Cortex of kidney (tissue), 1 donor: Measurements from ENCODE around the gene CACTIN.

Experiments
- DNase-seq: peaks from one replicate; lab custom pipeline; 2025; lab: John Stamatoyannopoulos, UW

Gene CACTIN

DNA sequence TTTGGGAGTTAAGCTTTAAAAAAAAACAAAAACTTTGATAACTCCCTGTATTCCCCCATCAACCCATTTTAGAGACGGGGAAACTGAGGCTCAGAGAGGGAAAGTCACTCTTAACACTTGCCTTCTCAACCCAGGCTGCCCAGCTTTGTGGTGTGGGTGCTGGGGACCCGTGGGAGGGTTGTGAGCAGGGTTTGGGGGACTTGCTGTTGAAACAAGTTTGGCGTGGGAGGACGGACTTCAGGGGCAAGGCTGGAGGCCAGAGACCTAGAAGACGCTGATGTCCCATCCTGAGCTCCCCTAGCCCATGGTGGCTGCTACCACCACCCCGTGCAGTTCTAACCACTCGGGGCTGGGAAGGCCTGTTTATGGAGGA lies 747 bp upstream of the CACTIN start:
- no peak for DNase-seq

DNA sequence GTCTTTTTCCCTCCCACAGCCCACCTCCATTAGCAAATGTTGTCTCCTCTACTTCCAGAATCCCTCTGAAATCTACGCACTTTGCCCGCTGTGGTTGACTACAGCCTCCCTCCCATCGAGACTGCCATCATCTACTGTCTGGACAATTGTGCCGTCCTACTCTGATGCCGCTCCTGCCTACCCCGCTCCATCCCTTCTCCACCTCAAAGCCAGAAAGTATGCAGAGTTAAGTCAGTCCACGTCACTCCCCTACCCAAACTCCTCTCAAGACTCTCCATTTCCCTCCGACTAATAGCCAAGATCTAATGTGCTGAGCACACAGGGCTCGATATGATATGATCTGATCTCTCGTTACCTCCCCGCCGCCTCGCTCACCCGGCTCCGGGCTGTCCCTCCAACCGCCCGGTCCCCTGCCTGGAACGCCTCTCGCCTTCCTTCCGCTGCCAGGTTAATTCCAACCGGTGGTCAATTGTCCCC lies 556 bp downstream of the CACTIN start:
- no peak for DNase-seq

DNA sequence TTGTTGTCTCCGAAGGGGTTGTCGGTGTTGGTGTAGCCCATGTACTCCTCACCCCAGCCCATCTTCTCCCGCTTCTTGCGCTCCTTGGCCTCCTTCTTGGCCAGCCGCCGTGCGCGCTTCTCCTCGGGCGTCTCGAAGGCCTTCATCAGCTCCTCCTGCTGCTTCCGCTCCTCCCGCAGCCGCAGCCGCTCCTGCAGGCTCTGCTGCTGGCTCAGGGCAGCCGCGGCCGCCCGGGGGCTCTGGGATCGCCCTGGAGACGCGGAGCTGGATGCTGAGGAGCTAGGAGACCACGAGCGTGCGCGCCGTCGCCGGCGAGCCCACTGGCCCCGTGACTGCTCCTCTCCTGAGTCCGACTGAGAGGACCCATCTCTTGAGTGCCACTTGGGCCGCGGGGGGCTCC lies 2.9 kb downstream of the CACTIN start:
- DNase-seq: no peak

- no peak for DNase-seq
These were observed 4.4 kb downstream of the CACTIN start for GRCh38 chr19:3622224-3622623.

- no peak for DNase-seq
These were observed 4.9 kb downstream of the CACTIN start for GRCh38 chr19:3621689-3622088.

- no peak for DNase-seq
These were observed 5.6 kb downstream of the CACTIN start for GRCh38 chr19:3620817-3621547.

DNA sequence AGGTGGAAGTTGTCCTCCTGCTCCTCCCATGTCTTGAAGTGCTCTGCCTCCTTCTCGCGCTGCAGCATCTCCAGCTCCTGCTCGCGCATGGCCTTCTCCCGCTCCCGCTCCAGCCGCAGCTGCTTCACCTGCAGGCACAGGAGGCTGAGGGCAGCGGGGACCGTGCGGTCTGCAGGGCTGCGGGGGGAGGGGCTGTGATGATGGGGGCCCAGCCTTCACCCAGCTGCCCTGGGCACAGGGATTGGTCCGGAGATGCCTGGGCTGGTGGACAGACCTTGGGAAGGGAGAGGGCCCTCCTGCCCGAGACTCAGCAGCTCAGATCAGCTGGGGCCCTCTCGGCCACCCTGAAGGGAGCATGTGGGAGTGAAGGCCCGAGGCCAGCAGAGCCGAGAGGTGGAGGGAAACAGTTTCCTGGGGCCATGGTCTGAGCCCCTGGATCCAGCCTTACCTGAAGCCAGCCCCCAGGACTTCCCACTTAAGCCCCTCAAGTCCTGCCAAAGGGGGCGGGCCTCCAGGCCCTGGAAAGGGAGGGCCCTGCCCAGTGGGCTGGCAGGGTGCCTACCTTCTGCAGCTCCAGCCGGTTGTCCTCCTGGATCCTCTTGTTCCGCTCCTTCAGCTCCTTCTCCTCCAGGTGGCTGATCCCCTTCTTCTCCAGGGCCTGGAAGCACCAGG lies 6.3 kb downstream of the CACTIN start:
- DNase-seq: no peak

DNA sequence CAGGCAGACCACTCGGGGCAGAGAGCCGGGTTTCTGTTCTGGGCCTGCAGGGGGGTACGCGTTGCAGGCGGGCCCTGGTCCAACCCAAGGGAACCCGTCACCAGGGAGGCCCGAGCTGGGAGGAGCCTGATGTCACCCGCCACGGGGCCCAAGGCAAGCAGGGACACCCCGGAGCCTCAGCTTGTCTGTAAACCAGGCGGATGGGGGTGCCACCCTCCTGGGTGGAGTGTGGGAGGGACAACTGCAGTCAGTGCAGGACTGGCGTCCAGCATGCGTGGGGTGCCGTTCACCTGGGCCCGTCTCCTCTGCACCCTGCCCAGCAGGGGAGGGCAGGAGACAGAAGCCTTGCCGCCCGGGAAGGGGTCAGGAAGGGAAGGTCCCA lies 7.0 kb downstream of the CACTIN start:
- no peak for DNase-seq

- DNase-seq: no peak
These were observed 7.6 kb downstream of the CACTIN start for GRCh38 chr19:3618811-3619630.

- no peak for DNase-seq
These were observed 8.3 kb downstream of the CACTIN start for GRCh38 chr19:3618144-3618810.

GRCh38 chr19:3617463-3617862 lies 9.1 kb downstream of the CACTIN start:
- no peak for DNase-seq

DNA sequence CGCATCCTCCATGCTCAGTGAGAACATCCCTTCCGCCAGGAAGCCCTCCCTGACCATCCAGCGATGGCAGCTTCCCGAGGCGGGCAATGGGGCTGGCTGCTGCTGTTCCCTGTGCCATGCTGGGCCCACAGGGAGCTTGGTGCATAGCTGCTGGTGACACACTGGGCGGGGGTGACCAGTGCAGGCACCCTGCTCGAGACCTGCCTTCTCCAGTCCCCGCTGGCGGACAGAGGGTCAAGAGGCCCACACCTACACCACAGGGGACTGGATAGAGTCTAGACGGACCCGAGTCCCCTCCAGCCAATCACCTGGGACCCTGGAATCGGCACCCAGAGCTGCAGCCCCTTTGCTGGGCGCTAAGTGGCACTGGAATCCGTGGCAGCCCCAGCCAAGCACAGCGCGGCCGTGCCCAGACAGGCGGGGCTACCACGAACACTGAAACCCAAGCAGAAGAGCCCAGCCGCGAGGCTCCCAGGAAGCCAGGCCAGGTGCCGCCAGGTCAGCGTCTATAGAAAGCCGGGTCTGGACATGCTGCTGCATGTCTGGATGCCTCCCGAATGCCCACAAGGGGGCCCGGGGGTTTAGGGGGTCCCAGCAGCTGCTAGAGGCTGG lies 11.0 kb downstream of the CACTIN start:
- no peak for DNase-seq

DNA sequence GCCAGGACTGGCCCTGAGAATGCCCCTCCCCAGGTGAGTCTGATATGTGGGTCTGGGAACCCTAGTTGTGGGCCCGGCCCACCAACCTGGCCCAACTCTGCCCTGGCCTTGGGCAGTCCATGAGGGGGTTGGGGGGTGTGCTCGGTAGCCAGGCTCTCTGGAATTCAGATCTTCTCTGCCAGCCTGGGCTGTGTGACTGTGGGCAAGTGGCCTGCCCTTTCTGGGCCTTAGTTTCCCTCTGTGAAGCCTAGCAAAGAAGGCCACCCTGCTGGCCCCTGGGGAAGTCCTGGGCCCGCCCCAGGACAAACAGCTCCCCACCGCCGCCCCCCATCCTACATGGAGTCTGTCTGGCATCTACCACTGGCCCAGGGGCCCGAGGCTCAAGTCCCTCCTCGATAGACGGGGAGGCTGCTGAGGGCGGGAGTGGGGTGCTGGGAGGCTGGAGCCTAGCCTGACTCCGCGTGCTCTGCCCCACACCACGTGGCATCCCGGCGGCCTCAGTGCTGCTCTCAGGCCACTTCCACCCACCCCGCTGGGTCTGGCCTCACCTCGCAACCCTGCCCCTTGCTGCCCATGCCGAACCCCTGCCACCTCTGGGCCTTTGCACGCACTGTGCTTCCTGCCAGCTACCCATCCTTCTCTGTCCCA lies 11.6 kb downstream of the CACTIN start:
- DNase-seq: no peak

- DNase-seq: no peak
These were observed 12.6 kb downstream of the CACTIN start for GRCh38 chr19:3613818-3614661.

GRCh38 chr19:3612901-3613741 lies 13.5 kb downstream of the CACTIN start:
- DNase-seq: no peak

- no peak for DNase-seq
These were observed 14.3 kb downstream of the CACTIN start for GRCh38 chr19:3612330-3612729.

DNA sequence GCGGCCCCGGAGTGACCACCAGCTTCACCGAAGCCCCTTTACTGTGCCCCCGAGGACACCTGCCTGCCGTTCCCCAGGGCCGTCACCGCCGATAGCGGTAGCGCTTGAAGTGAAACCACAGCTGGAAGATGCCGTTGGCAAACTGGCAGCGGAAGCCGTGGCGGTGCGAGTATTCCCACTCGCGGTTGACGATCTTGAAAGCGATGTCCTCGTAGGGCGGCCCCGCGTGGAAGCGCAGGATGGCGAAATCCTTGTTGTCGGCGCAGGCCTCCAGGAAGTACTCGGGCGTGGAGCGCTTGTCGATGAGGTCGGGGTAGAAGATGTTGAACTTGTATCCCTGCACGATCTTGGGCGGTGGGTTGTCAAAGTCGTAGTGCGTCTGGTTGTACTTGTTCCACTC lies 14.7 kb downstream of the CACTIN start:
- DNase-seq: no peak

- DNase-seq: no peak
These were observed 15.6 kb downstream of the CACTIN start for GRCh38 chr19:3610745-3611717.
